ENCODE measurements around the gene IL2RA.

GRCh38 chr10:6034371-6034770, 27.8 kb downstream of the IL2RA start:
- TF ChIP-seq CTCF (IDR thresholded peaks at IDR 0.05) (no peak), EZH2 (IDR thresholded peaks at IDR 0.05; ENCODE audit: borderline replicate concordance, insufficient read depth, low read depth, low read length, poor library complexity, severe bottlenecking) (no peak)
